A549 (cell line): ENCODE data around the gene RUVBL1.

Source experiments
- CEBPB ChIP-seq, 2 experiments: fragments of >200 bp in 1 of 2; sonication (Bioruptor Twin) in 1 of 2; formaldehyde crosslinking in 1 of 2; IDR thresholded peaks; 2 replicates each; pipeline ENCODE4 v1.6.1; 2012 to 2016
- CHD2 ChIP-seq: fragments of 150-350 bp; IDR thresholded peaks from 2 replicates; pipeline ENCODE4 v1.6.1; 2014; ENCODE audit warnings: low read length; ENCODE audit not compliant: partially characterized antibody
- EHMT2 ChIP-seq: fragments of 200-600 bp; sonication (generic); IDR thresholded peaks from 2 replicates; pipeline ENCODE4 v1.6.1; 2016; ENCODE audit warnings: antibody characterized with exemption, low read depth, mild to moderate bottlenecking, moderate library complexity
- EP300 ChIP-seq, 2 experiments: fragments of >200 bp; sonication (Bioruptor Twin); formaldehyde crosslinking; IDR thresholded peaks; 2 replicates in 1 of 2; 3 replicates in 1 of 2; pipeline ENCODE4 v1.6.1; 2016 to 2017
- ESRRA ChIP-seq: fragments of 150-350 bp; IDR thresholded peaks from 2 replicates; pipeline ENCODE4 v1.6.1; 2014; ENCODE audit warnings: mild to moderate bottlenecking, low read length, borderline replicate concordance
- JUN ChIP-seq, 2 experiments: fragments of >200 bp; sonication (Bioruptor Twin); formaldehyde crosslinking; IDR thresholded peaks; 2 replicates in 1 of 2; 3 replicates in 1 of 2; pipeline ENCODE4 v1.6.1; 2016 to 2017
- JUNB ChIP-seq: fragments of >200 bp; sonication (Bioruptor Twin); formaldehyde crosslinking; IDR thresholded peaks from 2 replicates; pipeline ENCODE4 v1.6.1; 2016
- KDM1A ChIP-seq: fragments of 200-600 bp; sonication (generic); IDR thresholded peaks from 2 replicates; pipeline ENCODE4 v1.6.1; 2016; ENCODE audit warnings: low read depth, mild to moderate bottlenecking
- MAZ ChIP-seq: fragments of 150-350 bp; IDR thresholded peaks from 2 replicates; pipeline ENCODE4 v1.6.1; 2014; ENCODE audit warnings: antibody characterized with exemption, low read depth, low read length, borderline replicate concordance
- POLR2A ChIP-seq: IDR thresholded peaks from 2 replicates; pipeline ENCODE4 v1.6.1; 2012; ENCODE audit warnings: mild to moderate bottlenecking, low read length
- POLR2AphosphoS2 ChIP-seq: conservative IDR thresholded peaks from 2 replicates; pipeline ENCODE4 v1.6.1; 2012; ENCODE audit warnings: low read length, improper control_type of control experiment, inconsistent platforms
- RAD21 ChIP-seq, 2 experiments: fragments of >200 bp in 1 of 2; sonication (Bioruptor Twin) in 1 of 2; formaldehyde crosslinking in 1 of 2; IDR thresholded peaks in 1 of 2; conservative IDR thresholded peaks in 1 of 2; 2 replicates in 1 of 2; 3 replicates in 1 of 2; pipeline ENCODE4 v1.6.1; 2012 to 2018; ENCODE audit warnings: inconsistent platforms in 1 of 2
- TF ChIP-seq, protein P1 (sequence below): fragments of >200 bp; sonication (Bioruptor Twin); formaldehyde crosslinking; IDR thresholded peaks from 3 replicates; pipeline ENCODE4 v1.5.1; 2016
- TF ChIP-seq, protein P2 (sequence below): fragments of 200-600 bp; sonication (generic); IDR thresholded peaks from 2 replicates; pipeline ENCODE4 v1.6.1; 2016; ENCODE audit warnings: antibody characterized with exemption, mild to moderate bottlenecking, moderate library complexity

DNA sequence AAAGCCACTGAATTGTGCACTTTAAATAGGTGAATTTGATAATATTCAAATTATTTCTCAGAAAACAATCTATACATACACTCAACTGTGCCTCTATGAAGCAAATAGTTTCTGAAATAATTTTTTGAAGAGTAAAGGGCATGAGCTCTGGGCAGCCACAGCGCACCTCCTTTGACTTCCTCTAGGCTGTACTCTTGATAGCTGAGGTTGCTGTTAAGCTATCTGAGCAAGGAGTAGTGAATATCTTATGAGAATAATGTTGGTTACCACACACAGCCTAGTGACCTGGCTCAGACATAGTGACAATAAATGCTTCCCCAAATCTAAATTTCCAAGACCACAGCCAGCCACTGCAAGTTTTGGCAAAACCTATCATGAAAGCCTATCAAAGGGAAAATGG, 83.0 kb downstream of the RUVBL1 start:
- TF ChIP-seq, protein P1, sequence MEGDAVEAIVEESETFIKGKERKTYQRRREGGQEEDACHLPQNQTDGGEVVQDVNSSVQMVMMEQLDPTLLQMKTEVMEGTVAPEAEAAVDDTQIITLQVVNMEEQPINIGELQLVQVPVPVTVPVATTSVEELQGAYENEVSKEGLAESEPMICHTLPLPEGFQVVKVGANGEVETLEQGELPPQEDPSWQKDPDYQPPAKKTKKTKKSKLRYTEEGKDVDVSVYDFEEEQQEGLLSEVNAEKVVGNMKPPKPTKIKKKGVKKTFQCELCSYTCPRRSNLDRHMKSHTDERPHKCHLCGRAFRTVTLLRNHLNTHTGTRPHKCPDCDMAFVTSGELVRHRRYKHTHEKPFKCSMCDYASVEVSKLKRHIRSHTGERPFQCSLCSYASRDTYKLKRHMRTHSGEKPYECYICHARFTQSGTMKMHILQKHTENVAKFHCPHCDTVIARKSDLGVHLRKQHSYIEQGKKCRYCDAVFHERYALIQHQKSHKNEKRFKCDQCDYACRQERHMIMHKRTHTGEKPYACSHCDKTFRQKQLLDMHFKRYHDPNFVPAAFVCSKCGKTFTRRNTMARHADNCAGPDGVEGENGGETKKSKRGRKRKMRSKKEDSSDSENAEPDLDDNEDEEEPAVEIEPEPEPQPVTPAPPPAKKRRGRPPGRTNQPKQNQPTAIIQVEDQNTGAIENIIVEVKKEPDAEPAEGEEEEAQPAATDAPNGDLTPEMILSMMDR = no peak
- TF ChIP-seq EP300 (IDR thresholded peaks at IDR 0.05) (no peak), CEBPB (IDR thresholded peaks at IDR 0.05) (no peak), JUN (IDR thresholded peaks at IDR 0.05) (no peak), MAZ (no peak), ESRRA (no peak), POLR2A (no peak), EHMT2 (no peak), RAD21 (conservative IDR thresholded peaks at IDR 0.05 in 1 of 2, IDR thresholded peaks at IDR 0.05 in 1 of 2) (no peak), KDM1A (no peak), POLR2AphosphoS2 (no peak), JUNB (no peak), CHD2 (no peak)
- TF ChIP-seq, protein P2, sequence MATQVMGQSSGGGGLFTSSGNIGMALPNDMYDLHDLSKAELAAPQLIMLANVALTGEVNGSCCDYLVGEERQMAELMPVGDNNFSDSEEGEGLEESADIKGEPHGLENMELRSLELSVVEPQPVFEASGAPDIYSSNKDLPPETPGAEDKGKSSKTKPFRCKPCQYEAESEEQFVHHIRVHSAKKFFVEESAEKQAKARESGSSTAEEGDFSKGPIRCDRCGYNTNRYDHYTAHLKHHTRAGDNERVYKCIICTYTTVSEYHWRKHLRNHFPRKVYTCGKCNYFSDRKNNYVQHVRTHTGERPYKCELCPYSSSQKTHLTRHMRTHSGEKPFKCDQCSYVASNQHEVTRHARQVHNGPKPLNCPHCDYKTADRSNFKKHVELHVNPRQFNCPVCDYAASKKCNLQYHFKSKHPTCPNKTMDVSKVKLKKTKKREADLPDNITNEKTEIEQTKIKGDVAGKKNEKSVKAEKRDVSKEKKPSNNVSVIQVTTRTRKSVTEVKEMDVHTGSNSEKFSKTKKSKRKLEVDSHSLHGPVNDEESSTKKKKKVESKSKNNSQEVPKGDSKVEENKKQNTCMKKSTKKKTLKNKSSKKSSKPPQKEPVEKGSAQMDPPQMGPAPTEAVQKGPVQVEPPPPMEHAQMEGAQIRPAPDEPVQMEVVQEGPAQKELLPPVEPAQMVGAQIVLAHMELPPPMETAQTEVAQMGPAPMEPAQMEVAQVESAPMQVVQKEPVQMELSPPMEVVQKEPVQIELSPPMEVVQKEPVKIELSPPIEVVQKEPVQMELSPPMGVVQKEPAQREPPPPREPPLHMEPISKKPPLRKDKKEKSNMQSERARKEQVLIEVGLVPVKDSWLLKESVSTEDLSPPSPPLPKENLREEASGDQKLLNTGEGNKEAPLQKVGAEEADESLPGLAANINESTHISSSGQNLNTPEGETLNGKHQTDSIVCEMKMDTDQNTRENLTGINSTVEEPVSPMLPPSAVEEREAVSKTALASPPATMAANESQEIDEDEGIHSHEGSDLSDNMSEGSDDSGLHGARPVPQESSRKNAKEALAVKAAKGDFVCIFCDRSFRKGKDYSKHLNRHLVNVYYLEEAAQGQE = no peak
